Measurements from ENCODE around the gene TMEM119.

DNA sequence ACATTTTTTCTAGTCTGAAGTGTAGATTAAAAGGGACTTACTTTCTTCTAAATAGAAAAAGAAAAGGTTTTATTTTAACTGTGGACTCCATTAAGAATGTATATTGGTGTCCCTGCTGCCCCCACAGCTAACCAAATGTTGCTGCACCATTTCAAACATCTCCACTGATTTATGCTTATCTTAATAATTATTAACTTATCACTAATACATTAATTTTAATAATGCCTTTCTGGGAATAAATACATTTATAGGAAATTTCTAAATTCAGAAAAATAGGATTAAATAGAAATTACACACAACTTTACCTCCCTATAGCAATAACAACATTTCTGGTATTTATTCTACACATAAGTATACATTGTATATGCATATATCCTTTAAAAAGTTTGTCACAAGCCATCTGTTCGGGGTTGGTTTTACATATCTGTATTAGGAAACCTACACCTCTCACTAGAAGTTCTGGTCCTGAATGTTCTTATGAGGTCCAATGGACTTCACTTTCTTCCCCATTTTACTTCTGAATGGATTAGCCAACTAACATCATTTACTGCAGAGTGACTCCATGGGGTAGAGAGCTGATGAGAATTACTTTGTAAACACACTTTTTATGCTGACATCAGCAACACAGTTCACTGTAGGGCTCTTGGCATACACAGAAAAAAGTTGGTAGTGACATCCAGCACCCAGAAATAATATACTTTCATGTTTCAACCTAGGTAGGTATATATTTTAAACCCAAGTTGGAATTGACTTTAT lies 45.2 kb upstream of the TMEM119 start:
- TF ChIP-seq EZH2 (IDR thresholded peaks at IDR 0.05; ENCODE audit: insufficient read depth, poor library complexity, severe bottlenecking) (no peak), EZH2phosphoT487 (IDR thresholded peaks at IDR 0.05; ENCODE audit: insufficient read depth, low read depth) (no peak)

Measured in GM23248 (cell line).